PFSK-1 (cell line): ENCODE results near the gene QPRT.

Experiments used
- FOXP2 ChIP-seq: optimal IDR thresholded peaks from 2 replicates; pipeline ENCODE3; 2011; ENCODE audit warnings: borderline replicate concordance, control low read depth, inconsistent platforms; ENCODE audit not compliant: insufficient read depth; ENCODE audit errors: extremely low read length, extremely low read depth
- POLR2AphosphoS5 ChIP-seq: IDR thresholded peaks from 2 replicates; pipeline ENCODE4 v1.6.1; 2012; ENCODE audit warnings: low read depth, mild to moderate bottlenecking, control low read depth, low read length, moderate library complexity
- SIN3A ChIP-seq: IDR thresholded peaks from 2 replicates; pipeline ENCODE4 v1.6.1; 2012; ENCODE audit warnings: mild to moderate bottlenecking, low read length, moderate library complexity, borderline replicate concordance; ENCODE audit not compliant: insufficient read depth
- TAF1 ChIP-seq: IDR thresholded peaks from 2 replicates; pipeline ENCODE4 v1.6.1; 2012; ENCODE audit warnings: low read length, control low read depth, borderline replicate concordance; ENCODE audit not compliant: insufficient read depth
- TF ChIP-seq, protein P1 (sequence below), 2 experiments: IDR thresholded peaks; 2 replicates each; pipeline versions ENCODE4 v1.6.1 to v1.8.0; 2011 to 2012; ENCODE audit warnings: low read depth in 2 of 2, low read length in 2 of 2, control low read depth in 1 of 2, inconsistent platforms in 1 of 2, mild to moderate bottlenecking in 1 of 2, moderate library complexity in 1 of 2; ENCODE audit not compliant: insufficient read depth in 1 of 2

Gene QPRT

DNA sequence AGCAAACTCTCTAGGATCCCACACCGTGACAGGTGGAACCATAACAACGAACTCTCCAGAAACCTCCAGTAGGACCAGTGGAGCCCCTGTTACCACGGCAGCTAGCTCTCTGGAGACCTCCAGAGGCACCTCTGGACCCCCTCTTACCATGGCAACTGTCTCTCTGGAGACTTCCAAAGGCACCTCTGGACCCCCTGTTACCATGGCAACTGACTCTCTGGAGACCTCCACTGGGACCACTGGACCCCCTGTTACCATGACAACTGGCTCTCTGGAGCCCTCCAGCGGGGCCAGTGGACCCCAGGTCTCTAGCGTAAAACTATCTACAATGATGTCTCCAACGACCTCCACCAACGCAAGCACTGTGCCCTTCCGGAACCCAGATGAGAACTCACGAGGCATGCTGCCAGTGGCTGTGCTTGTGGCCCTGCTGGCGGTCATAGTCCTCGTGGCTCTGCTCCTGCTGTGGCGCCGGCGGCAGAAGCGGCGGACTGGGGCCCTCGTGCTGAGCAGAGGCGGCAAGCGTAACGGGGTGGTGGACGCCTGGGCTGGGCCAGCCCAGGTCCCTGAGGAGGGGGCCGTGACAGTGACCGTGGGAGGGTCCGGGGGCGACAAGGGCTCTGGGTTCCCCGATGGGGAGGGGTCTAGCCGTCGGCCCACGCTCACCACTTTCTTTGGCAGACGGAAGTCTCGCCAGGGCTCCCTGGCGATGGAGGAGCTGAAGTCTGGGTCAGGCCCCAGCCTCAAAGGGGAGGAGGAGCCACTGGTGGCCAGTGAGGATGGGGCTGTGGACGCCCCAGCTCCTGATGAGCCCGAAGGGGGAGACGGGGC is 14.7 kb upstream of the QPRT start:
- TF ChIP-seq POLR2AphosphoS5 (no peak), SIN3A (no peak), FOXP2 (no peak), TAF1 (no peak)
- TF ChIP-seq, protein P1, sequence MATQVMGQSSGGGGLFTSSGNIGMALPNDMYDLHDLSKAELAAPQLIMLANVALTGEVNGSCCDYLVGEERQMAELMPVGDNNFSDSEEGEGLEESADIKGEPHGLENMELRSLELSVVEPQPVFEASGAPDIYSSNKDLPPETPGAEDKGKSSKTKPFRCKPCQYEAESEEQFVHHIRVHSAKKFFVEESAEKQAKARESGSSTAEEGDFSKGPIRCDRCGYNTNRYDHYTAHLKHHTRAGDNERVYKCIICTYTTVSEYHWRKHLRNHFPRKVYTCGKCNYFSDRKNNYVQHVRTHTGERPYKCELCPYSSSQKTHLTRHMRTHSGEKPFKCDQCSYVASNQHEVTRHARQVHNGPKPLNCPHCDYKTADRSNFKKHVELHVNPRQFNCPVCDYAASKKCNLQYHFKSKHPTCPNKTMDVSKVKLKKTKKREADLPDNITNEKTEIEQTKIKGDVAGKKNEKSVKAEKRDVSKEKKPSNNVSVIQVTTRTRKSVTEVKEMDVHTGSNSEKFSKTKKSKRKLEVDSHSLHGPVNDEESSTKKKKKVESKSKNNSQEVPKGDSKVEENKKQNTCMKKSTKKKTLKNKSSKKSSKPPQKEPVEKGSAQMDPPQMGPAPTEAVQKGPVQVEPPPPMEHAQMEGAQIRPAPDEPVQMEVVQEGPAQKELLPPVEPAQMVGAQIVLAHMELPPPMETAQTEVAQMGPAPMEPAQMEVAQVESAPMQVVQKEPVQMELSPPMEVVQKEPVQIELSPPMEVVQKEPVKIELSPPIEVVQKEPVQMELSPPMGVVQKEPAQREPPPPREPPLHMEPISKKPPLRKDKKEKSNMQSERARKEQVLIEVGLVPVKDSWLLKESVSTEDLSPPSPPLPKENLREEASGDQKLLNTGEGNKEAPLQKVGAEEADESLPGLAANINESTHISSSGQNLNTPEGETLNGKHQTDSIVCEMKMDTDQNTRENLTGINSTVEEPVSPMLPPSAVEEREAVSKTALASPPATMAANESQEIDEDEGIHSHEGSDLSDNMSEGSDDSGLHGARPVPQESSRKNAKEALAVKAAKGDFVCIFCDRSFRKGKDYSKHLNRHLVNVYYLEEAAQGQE (IDR thresholded peaks at IDR 0.05; ENCODE audit: insufficient read depth in 1 of 2, low read depth in 2 of 2, low read length in 2 of 2), result no peak

DNA sequence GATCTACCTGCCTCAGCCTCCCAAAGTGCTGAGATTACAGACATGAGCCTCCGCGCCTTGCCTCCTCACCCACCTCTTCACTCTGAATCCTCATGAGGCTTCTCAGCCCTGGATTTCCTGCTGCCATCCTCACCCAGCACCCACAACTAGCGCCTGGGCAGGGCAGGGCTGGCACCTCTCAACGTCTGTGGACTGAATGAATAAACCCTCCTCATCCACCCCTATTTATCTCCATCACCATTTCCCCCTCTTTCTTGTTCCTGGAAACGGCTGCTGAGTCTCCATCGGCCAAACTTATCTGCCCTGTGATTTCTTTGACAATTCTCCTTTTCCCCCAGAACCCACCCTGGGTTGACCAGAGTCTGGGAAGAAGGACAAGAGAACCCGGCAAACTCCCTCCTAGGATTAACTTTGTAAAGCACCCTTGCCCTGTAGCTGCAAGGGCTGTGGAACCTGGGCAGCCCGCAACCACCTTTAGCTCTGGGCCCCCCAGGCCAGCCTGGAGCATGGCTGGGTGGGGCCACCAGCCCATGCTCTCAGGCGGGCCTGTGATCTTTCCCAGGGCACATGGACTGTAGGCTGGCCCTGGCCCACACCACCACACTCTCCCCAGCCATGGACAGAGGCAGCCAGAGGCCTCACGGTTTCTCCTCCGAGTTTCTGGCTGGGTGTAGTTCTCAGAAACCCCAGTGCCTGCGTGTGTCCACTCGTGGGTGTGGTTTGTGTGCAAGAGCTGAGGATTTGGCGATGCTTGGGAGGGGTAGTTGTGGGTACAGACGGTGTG is 13.5 kb upstream of the QPRT start:
- TF ChIP-seq, protein P1 (IDR thresholded peaks at IDR 0.05; ENCODE audit: insufficient read depth in 1 of 2, low read depth in 2 of 2, low read length in 2 of 2), result no peak
- TF ChIP-seq SIN3A (no peak), FOXP2 (no peak), TAF1 (no peak), POLR2AphosphoS5 (no peak)

DNA sequence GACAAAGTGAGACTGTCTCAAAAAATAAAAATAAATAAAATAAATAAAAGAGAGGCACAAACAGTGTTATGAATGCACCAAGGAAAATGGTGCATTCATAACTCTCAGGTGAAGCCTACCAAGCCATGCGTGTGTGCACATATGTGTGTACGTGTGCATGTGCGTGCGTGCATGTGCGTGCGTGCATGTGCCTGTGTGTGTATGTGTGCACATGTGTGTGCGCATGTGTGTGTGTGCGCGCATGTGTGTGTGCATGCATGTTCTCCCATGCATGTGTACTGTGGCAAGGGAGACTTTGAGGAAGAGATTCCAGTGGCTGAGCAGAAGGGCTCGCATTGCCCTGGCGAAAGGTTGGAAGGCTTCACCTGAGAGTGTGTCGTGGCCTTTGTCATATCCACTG is 11.2 kb upstream of the QPRT start:
- no peak for TF ChIP-seq SIN3A
- TF ChIP-seq FOXP2, result no peak
- no peak for TF ChIP-seq POLR2AphosphoS5
- TF ChIP-seq TAF1, result no peak
- TF ChIP-seq, protein P1 (IDR thresholded peaks at IDR 0.05; ENCODE audit: insufficient read depth in 1 of 2, low read depth in 2 of 2, low read length in 2 of 2), result no peak

DNA sequence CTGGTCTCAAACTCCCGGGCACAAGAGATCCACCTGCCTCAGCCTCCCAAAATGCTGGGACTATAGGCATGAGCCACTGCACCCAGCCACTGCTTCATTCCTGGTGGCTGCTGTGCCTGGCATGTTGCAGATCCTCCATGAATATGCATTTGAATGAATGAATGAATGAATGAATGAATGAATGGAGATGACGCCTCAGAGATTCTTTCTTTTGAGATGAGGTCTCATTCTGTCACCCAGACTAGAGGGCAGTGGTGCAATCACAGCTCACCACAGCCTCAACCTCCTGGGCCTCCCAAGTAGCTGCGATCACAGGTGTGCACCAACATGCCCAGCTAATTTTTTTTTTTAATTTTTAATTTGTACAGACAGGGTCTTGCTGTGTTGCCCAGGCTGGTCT is 10.7 kb upstream of the QPRT start:
- TF ChIP-seq SIN3A, result no peak
- TF ChIP-seq, protein P1 (IDR thresholded peaks at IDR 0.05; ENCODE audit: insufficient read depth in 1 of 2, low read depth in 2 of 2, low read length in 2 of 2), result no peak
- TF ChIP-seq FOXP2, result no peak
- TF ChIP-seq TAF1, result no peak
